GM23338 (cell line): ENCODE measurements around the gene USP2. TPM values are rescaled to one million over a fixed set of nuclear protein-coding genes. Genes with fewer than 3 reads are reported as not detected.

Experiments used
- ATAC-seq: fragments of 200-7000 bp; cut with Tn5 transposase; 3 replicates; pipeline ENCODE4 v1.9.1; 2020
- DNase-seq: peaks from one replicate; pipeline ENCODE4 v3.0.0-alpha.2; 2015; ENCODE audit warnings: low spot score
- H2AFZ ChIP-seq: fragments of 200-600 bp; sonication (generic); 2 replicates; pipeline ENCODE4 v1.8.0; 2016; ENCODE audit warnings: antibody characterized with exemption, mild to moderate bottlenecking, moderate library complexity
- H3F3A ChIP-seq: fragments of 200-600 bp; sonication (generic); replicated peaks from 2 replicates; pipeline ENCODE4 v1.8.0; 2017; ENCODE audit warnings: antibody characterized with exemption, mixed run types, low read depth
- H3K27ac ChIP-seq: fragments of 200-600 bp; sonication (generic); 2 replicates; pipeline ENCODE4 v1.6.1; 2016; ENCODE audit warnings: low read depth
- H3K27me3 ChIP-seq: fragments of 200-600 bp; sonication (generic); 2 replicates; pipeline ENCODE4 v1.8.0; 2016; ENCODE audit warnings: mild to moderate bottlenecking, mixed run types, moderate library complexity; ENCODE audit not compliant: insufficient read depth
- H3K36me3 ChIP-seq: fragments of 200-600 bp; sonication (generic); 2 replicates; pipeline ENCODE4 v1.8.0; 2016; ENCODE audit warnings: mild to moderate bottlenecking; ENCODE audit not compliant: insufficient read depth
- H3K4me1 ChIP-seq: fragments of 200-600 bp; sonication (generic); 2 replicates; pipeline ENCODE4 v1.8.0; 2016; ENCODE audit warnings: mild to moderate bottlenecking, moderate library complexity; ENCODE audit not compliant: insufficient read depth
- H3K4me2 ChIP-seq: fragments of 200-600 bp; sonication (generic); 2 replicates; pipeline ENCODE4 v1.7.1; 2017; ENCODE audit warnings: mixed run types
- H3K4me3 ChIP-seq: fragments of 200-600 bp; sonication (generic); 2 replicates; pipeline ENCODE4 v1.6.1; 2016; ENCODE audit warnings: mixed run types
- H3K79me2 ChIP-seq: fragments of 200-600 bp; sonication (generic); replicated peaks from 2 replicates; pipeline ENCODE4 v1.8.0; 2017; ENCODE audit warnings: mild to moderate bottlenecking; ENCODE audit not compliant: insufficient read depth
- H3K9me2 ChIP-seq: fragments of 200-600 bp; sonication (generic); 2 replicates; pipeline ENCODE4 v1.8.0; 2017; ENCODE audit not compliant: insufficient read depth
- H4K20me1 ChIP-seq: fragments of 200-600 bp; sonication (generic); replicated peaks from 2 replicates; pipeline ENCODE4 v1.8.0; 2017; ENCODE audit warnings: mild to moderate bottlenecking; ENCODE audit not compliant: insufficient read depth
- H3K27ac Mint-ChIP-seq: 2 replicates; pipeline ENCODE4 v1.8.0; 2020; ENCODE audit warnings: inconsistent platforms, mild to moderate bottlenecking, moderate library complexity, mixed read lengths
- H3K27me3 Mint-ChIP-seq: 3 replicates; pipeline ENCODE4 v1.8.0; 2022; ENCODE audit warnings: low read depth, mild to moderate bottlenecking, moderate library complexity, mixed read lengths, inconsistent platforms; ENCODE audit not compliant: insufficient read depth, poor library complexity
- H3K36me3 Mint-ChIP-seq: 3 replicates; pipeline ENCODE4 v1.8.0; 2021; ENCODE audit warnings: low read depth, mild to moderate bottlenecking, inconsistent platforms, moderate library complexity, mixed read lengths
- H3K4me1 Mint-ChIP-seq: 3 replicates; pipeline ENCODE4 v1.8.0; 2020; ENCODE audit warnings: mild to moderate bottlenecking, inconsistent platforms, mixed read lengths
- H3K4me3 Mint-ChIP-seq: 3 replicates; pipeline ENCODE4 v1.8.0; 2021; ENCODE audit warnings: moderate library complexity, mild to moderate bottlenecking, inconsistent platforms, mixed read lengths
- H3K9me3 Mint-ChIP-seq: 3 replicates; pipeline ENCODE4 v1.8.0; 2020; ENCODE audit warnings: moderate library complexity, mild to moderate bottlenecking, inconsistent platforms, mixed read lengths
- CREB1 ChIP-seq: fragments of 250-450 bp; sonication (Bioruptor Pico); IDR thresholded peaks from 2 replicates; pipeline ENCODE4 v1.5.0; 2020; ENCODE audit warnings: low read depth, mild to moderate bottlenecking, moderate library complexity
- CTCF ChIP-seq, 2 experiments: fragments of 200-600 bp in 1 of 2; sonication (generic) in 1 of 2; conservative IDR thresholded peaks; 2 replicates each; pipeline versions ENCODE4 v1.5.1 to v1.6.1; 2016 to 2017; ENCODE audit warnings: antibody characterized with exemption in 2 of 2, low read depth in 2 of 2, mild to moderate bottlenecking in 2 of 2, moderate library complexity in 1 of 2
- EZH2 ChIP-seq: fragments of 200-600 bp; sonication (generic); IDR thresholded peaks from one replicate; pipeline ENCODE4 v1.8.0; 2017; ENCODE audit warnings: antibody characterized with exemption, mild to moderate bottlenecking, low read depth; ENCODE audit not compliant: unreplicated experiment
- EZH2phosphoT487 ChIP-seq: fragments of 200-600 bp; sonication (generic); IDR thresholded peaks from one replicate; pipeline ENCODE4 v1.8.1; 2018; ENCODE audit warnings: antibody characterized with exemption; ENCODE audit not compliant: unreplicated experiment
- NANOG ChIP-seq: IDR thresholded peaks from 2 replicates; pipeline ENCODE4 v1.6.1; 2016; ENCODE audit warnings: antibody characterized with exemption, borderline replicate concordance
- POLR2AphosphoS5 ChIP-seq: IDR thresholded peaks from 2 replicates; pipeline ENCODE4 v1.6.1; 2016; ENCODE audit warnings: antibody characterized with exemption, low read depth
- REST ChIP-seq: IDR thresholded peaks from one replicate; pipeline ENCODE4 v1.6.1; 2018; ENCODE audit warnings: antibody characterized with exemption; ENCODE audit not compliant: unreplicated experiment
- STAT1 ChIP-seq: IDR thresholded peaks from one replicate; pipeline ENCODE4 v1.6.1; 2016; ENCODE audit warnings: antibody characterized with exemption; ENCODE audit not compliant: unreplicated experiment
- ZNF462 ChIP-seq: fragments of 250-450 bp; sonication (Bioruptor Pico); IDR thresholded peaks from 2 replicates; pipeline ENCODE4 v1.5.0; 2020; ENCODE audit warnings: mild to moderate bottlenecking, moderate library complexity
- polyA plus RNA-seq: library from polyadenylated mRNA; unstranded; fragments of >200 nt; fragmentation: Nextera tagmentation; extraction: Ambion mirVana; gene quantifications from 2 replicates; pipeline ENCODE4 v1.2.1, GENCODE V29; 2016
- total RNA-seq: library from RNA; depleted of rRNA; stranded (reverse); fragments of >200 nt; shearing (Covaris generic); gene quantifications from 2 replicates; pipeline ENCODE4 v1.2.3, GENCODE V29; 2014
- TF ChIP-seq, protein P1 (sequence below): IDR thresholded peaks from 2 replicates; pipeline ENCODE4 v1.6.1; 2016; ENCODE audit warnings: antibody characterized with exemption

Gene USP2
- total and polyA plus RNA-seq, 2 experiments from 2014 or later, result 4.9 to 5.0 TPM

- no peak overlapping the region for H3K4me2 ChIP-seq
- H3K9me3 Mint-ChIP-seq, result no peaks in the 10 kb centered on the region
- no peaks in the 10 kb centered on the region for H3K36me3 Mint-ChIP-seq
- no peak overlapping the region for H3K4me3 ChIP-seq
- H3K4me1 Mint-ChIP-seq, result peaks cover 30% of the 10 kb centered on the region
- H3K79me2 ChIP-seq, result no peaks in the 10 kb centered on the region
- peaks cover 46% of the 10 kb centered on the region for H3K27me3 Mint-ChIP-seq
- no peak overlapping the region; the same call in 2 of the 3 replicates for H3K4me3 Mint-ChIP-seq
- DNase-seq (no peak), ATAC-seq (no peak)
- TF ChIP-seq EZH2phosphoT487 (no peak), EZH2 (no peak), STAT1 (no peak), NANOG (no peak), CTCF (conservative IDR thresholded peaks at IDR 0.05; ENCODE audit: low read depth in 2 of 2) (no peak), ZNF462 (no peak), REST (no peak), CREB1 (CRISPR knock-in tag) (no peak), POLR2AphosphoS5 (no peak)
- TF ChIP-seq, protein P1, sequence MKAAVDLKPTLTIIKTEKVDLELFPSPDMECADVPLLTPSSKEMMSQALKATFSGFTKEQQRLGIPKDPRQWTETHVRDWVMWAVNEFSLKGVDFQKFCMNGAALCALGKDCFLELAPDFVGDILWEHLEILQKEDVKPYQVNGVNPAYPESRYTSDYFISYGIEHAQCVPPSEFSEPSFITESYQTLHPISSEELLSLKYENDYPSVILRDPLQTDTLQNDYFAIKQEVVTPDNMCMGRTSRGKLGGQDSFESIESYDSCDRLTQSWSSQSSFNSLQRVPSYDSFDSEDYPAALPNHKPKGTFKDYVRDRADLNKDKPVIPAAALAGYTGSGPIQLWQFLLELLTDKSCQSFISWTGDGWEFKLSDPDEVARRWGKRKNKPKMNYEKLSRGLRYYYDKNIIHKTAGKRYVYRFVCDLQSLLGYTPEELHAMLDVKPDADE, result no peak
- no peak overlapping the region for H2AFZ ChIP-seq
- H3K36me3 ChIP-seq, result no peaks in the 10 kb centered on the region
- no peak overlapping the region for H3K27ac ChIP-seq
- peaks cover 7% of the 10 kb centered on the region; the same call in 1 of the 2 replicates for H3F3A ChIP-seq
- H3K27me3 ChIP-seq, result peaks cover 48% of the 10 kb centered on the region
- H3K9me2 ChIP-seq, result no peaks in the 10 kb centered on the region
- H4K20me1 ChIP-seq, result no peaks in the 10 kb centered on the region
- peaks cover 26% of the 10 kb centered on the region for H3K4me1 ChIP-seq
- no peak overlapping the region for H3K27ac Mint-ChIP-seq
These were observed 38.9 kb downstream of the USP2 start for GRCh38 chr11:119342362-119343130.
